SU-DHL-6 (cell line): ENCODE data around the gene CLSTN3.

ENCODE experiments used
- EZH2phosphoT487 ChIP-seq: fragments of 200-600 bp; sonication (generic), shearing (Covaris generic); conservative IDR thresholded peaks from 2 replicates; pipeline ENCODE4 v1.6.1; 2018; ENCODE audit warnings: mild to moderate bottlenecking, antibody characterized with exemption, low read length, moderate library complexity, mixed read lengths
- TF ChIP-seq, protein P1 (sequence below): fragments of 200-600 bp; sonication (generic); IDR thresholded peaks from one replicate; pipeline ENCODE4 v1.5.1; 2017; ENCODE audit warnings: antibody characterized with exemption, mild to moderate bottlenecking, low read length, moderate library complexity; ENCODE audit not compliant: insufficient read depth, poor library complexity, severe bottlenecking

GRCh38 chr12:7134396-7135166, 4.4 kb downstream of the CLSTN3 start:
- TF ChIP-seq, protein P1, sequence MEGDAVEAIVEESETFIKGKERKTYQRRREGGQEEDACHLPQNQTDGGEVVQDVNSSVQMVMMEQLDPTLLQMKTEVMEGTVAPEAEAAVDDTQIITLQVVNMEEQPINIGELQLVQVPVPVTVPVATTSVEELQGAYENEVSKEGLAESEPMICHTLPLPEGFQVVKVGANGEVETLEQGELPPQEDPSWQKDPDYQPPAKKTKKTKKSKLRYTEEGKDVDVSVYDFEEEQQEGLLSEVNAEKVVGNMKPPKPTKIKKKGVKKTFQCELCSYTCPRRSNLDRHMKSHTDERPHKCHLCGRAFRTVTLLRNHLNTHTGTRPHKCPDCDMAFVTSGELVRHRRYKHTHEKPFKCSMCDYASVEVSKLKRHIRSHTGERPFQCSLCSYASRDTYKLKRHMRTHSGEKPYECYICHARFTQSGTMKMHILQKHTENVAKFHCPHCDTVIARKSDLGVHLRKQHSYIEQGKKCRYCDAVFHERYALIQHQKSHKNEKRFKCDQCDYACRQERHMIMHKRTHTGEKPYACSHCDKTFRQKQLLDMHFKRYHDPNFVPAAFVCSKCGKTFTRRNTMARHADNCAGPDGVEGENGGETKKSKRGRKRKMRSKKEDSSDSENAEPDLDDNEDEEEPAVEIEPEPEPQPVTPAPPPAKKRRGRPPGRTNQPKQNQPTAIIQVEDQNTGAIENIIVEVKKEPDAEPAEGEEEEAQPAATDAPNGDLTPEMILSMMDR: no peak
- TF ChIP-seq EZH2phosphoT487: no peak
